NCI-H2196 treated with DMSO at 0.1 percent for 48 hours (cell line): ENCODE results near the gene TPD52L3.

Experiments used
- DNase-seq: peaks from one replicate; lab custom pipeline; 2025; ENCODE audit not compliant: unreplicated experiment; lab: John Stamatoyannopoulos, UW

TPD52L3 gene

GRCh38 chr9:6328103-6328502 is at the start of gene TPD52L3:
TSS of gene TPD52L3 (plus strand) at chr9:6328375. CDS start at chr9:6328596, 221 bp downstream.
- no peak for DNase-seq

DNA sequence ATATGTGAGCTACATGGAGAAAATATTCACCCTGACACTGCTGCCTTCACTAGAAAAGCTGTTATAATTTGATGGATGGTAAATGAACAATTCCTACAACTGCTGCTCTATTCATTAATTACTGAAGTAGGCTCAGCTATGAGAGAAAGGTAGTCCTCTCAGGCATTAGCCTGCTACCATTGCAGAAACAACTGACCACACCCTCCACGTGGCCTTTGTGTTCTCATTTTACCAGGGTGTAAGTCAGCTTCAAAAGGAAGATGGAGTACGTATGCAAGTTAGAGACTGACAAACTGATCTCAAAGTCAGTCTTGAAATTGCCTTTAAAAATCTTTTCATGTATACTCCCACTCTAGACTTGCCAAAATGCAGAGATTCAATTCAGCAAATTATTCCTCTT is 26.3 kb upstream of the TPD52L3 start:
- no peak for DNase-seq

DNA sequence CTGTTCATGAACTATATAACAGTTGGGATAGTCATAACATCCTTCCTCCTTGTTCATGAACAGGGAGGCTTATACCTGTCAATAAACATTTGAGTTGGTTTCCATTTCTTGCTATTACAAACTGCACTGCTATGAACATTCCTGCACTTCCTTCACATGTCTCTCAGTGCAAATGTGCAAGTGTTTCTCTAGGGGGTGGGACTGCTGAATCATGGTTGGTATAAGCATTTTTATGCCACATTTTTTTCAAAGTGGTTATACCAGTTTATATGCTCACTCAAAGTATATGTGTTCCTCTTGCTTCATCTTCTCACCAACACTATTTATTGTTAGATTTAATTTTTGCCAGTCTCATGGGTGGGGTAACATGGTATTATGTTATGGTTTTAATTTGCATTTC is 25.8 kb upstream of the TPD52L3 start:
- no peak for DNase-seq

DNA sequence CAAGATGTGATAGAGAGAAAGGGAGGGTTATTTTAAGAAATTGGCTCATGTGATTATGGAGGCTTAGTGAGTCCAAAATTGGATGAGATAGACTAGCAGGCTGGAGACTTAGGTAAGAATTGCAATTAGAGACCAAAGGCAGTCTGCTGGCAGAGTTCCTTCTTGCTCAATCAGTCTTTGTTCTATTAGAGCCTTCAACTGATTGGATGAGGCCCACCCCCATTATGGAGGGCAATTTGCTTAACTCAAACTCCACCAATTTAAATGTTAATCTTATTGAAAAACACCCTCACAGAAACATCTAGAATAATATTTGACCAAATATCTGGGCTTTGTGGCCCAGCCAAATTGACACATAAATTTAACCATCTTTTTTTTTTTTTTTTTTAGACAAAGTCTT is 23.9 kb upstream of the TPD52L3 start:
- no peak for DNase-seq

GRCh38 chr9:6305954-6306563 is 22.1 kb upstream of the TPD52L3 start:
- peak; percentile 46 for DNase-seq

GRCh38 chr9:6307551-6308096 is 20.6 kb upstream of the TPD52L3 start:
- DNase-seq: no peak

DNA sequence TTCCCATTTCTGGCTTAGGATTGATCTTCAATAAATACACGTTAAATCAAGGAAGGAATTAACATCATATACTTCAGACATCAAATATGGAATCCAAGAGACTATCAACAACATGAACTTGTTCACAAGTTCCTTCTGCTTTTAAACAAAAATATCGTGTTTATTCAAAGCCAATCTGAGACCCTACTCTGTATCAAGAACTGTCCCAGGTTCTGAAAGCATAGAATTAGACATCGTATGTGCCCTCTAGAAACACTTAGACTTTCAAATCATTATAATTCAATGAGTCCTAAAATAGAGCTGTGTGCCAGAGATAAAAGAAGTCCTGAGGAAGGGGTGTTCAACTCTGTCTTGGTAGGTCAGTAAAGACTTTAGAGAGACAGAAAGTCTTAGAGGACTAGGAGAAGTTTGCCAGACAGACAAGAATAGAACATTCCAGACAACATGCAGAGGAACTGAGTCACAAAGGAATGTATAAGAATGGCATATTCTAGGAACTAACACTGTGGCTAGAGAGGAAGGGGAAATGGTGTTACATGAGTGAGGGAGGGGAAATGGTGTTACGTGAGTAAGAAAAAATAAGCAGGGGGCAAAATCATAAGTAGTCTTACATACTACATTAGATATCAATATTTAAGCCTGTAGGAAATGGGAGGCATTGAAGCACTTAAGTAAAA is 2.9 kb downstream of the TPD52L3 start:
- no peak for DNase-seq

DNA sequence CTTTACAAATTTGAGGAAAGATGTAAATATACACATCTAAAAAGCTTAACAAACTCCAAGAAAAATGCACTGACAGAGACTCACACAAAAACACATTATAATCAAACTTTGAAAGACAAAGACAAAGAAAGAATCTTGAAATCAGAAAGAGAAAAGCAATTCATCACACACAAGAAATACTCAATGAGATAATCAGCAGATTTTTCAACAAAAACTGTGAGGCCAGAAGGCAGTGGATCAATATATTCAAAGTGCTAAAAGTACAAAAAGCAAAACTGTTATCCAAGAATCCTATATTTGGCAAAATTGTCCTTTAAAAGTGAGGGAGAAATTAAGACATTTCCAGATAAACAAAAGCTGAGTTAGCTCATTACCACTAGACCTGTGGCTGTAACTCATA is 6.1 kb downstream of the TPD52L3 start:
- no peak for DNase-seq

DNA sequence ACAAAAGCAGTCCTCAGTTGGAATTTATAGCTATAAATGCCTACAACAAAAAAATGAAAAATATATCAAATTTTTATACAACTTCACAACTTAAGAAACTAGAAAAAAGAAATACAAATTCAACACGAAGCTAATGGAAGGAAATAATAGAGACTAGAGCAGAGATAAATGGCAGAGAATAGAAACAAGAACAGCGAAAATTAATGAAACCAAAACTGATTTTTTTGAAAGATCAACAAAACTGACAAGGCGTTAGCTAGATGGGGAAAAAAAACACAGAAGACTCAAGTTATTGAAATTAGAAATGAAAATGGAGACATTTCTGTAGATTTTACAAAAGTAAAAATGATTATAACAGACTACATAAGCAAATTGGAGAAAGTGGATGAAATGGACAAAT is 20.6 kb downstream of the TPD52L3 start:
- no peak for DNase-seq

DNA sequence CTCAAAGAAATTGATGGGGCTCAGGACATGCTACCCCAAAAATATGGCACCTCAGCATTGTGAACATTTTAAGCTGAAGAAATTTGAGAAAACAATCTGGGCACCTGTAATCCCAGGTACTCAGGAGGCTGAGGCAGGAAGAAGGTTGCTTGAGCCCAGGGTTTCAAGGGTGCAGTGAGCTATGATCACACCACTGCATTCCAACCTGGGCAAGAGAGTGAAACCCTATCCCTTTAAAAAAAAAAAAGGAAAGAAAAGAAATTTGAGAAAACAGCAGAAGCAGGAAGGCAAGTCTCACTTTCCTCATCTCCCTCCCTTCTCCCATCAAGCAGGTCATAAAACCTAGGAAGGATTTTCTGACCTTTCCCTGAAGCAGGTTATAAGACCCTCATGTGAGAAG is 23.6 kb downstream of the TPD52L3 start:
- DNase-seq: no peak

DNA sequence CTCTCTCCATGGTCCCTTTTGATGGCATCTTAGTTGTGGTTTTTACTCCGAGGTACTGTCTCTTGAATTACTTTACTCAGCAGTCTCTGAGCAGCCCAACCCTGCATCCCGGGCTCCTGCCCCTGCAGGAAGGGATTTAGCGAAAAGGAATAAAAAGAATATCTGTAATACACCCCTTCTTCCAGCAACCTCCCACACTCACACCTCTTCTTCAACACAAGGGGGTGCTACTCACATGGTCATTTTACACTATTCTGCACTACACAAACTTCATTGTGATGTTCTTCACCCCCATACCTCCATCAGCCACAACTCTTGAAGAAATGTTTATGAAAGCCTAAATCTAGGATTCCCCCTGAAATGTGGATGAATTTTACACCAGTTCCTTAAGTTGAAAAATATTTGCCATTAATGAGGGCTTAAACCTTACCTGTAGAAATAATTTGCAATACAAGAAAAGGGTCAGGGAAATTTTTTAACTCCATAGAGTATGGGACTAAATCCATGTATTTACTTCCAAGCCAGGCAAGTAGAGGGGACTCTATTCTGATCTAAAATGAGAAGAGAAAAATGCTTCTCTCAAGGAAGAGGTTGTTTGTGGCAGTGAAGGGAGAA is 26.0 kb downstream of the TPD52L3 start:
- DNase-seq: peak; percentile 78

- no peak for DNase-seq
Measured at GRCh38 chr9:6355728-6356127, 27.6 kb downstream of the TPD52L3 start.

- no peak for DNase-seq
Measured at GRCh38 chr9:6356441-6356840, 28.3 kb downstream of the TPD52L3 start.

DNA sequence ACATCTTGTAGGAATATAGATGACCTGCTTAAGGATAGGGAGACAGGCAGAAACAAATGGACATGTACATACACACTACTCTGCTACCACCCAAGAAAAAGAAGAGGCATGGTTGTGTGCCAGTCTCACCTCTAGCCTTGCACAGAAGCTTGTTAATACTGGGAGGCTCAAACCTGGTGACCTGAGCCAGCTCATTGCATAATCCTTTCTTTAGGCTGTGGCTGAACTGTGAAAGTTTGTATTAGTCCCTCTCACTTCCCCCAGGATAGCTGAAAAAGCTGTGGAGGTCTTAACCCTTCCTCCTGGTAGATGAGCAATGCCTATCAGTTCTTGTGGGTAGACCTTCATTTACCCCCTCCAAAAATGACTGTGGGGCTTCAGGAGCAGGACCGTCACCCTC is 28.7 kb downstream of the TPD52L3 start:
- DNase-seq: no peak

GRCh38 chr9:6367128-6367890 is 39.1 kb downstream of the TPD52L3 start:
- DNase-seq: no peak

DNA sequence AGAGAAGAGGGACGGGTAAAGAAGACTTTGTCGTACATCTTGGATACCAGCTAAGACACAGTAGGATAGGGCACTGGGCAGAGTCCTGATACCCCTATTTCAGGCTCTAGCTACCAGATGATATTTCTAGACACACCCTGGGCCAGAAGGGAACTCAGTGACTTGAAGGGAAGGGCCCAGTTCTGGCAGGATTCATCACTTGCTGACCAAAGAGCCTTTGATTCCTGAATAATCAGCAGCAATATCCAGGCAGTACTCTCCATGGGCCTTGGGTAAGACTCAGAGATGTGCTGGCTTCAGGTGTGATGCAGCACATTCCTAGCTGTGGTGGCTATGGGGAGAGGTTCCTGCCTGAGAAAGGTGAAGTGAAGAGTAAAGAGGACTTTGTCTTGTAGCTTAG is 40.7 kb downstream of the TPD52L3 start:
- no peak for DNase-seq
